T-cell (primary cell): ENCODE measurements around the gene ZBTB45. TPM values are rescaled to one million over a fixed set of nuclear protein-coding genes. Genes with fewer than 3 reads are reported as not detected.
"Not testable (repeated sequence)": the region's sequence is repeated elsewhere in the genome, so short reads cannot be mapped to it uniquely, and the experiment has no call there.

Experiments
- ATAC-seq, 4 experiments: fragments of 200-7000 bp in 3 of 4; fragments of 150-1000 bp in 1 of 4; cut with Tn5 transposase; replicated peaks in 1 of 4; 1 replicate in 3 of 4; 2 replicates in 1 of 4; pipeline ENCODE4 v1.10.0; 2021; ENCODE audit warnings: moderate library complexity in 3 of 4, mild to moderate bottlenecking in 2 of 4, moderate number of reproducible peaks in 1 of 4
- CTCF ChIA-PET, 2 donors: fragments of 300-600 bp; sonication (Branson Sonifier 250); formaldehyde crosslinking; loops; one replicate each; lab custom pipeline; 2022; ENCODE audit warnings: antibody characterized with exemption in 2 of 2; lab: Charles Lee
- POLR2A ChIA-PET, 2 donors: fragments of 300-600 bp; sonication (Branson Sonifier 250); formaldehyde crosslinking; loops; one replicate each; lab custom pipeline; 2022; ENCODE audit warnings: antibody characterized with exemption in 2 of 2; lab: Charles Lee
- DNase-seq, 35 experiments: peaks; one replicate each; pipeline versions ENCODE4 v3.0.0 to v3.0.0-alpha.2; 2013 to 2023
- H3K27ac ChIP-seq: one replicate; pipeline ENCODE4 v1.5.1; 2013; ENCODE audit warnings: low read length
- H3K27me3 ChIP-seq, 2 experiments: replicated peaks in 1 of 2; 1 replicate in 1 of 2; 2 replicates in 1 of 2; pipeline versions ENCODE4 v1.6.1 to v1.7.0; 2013; ENCODE audit warnings: low read length in 1 of 2, mixed read lengths in 1 of 2; ENCODE audit not compliant: control insufficient read depth in 2 of 2, insufficient read depth in 2 of 2; ENCODE audit errors: extremely low read depth in 1 of 2
- H3K36me3 ChIP-seq, 2 donors: 1 replicate in 1 of 2; 2 replicates in 1 of 2; pipeline versions ENCODE4 v1.6.1 to v1.7.0; 2013; ENCODE audit warnings: low read length in 1 of 2; ENCODE audit not compliant: control insufficient read depth in 2 of 2, insufficient read depth in 1 of 2; ENCODE audit errors: extremely low read depth in 1 of 2
- H3K4me1 ChIP-seq, 2 experiments: 1 replicate in 1 of 2; 2 replicates in 1 of 2; pipeline versions ENCODE4 v1.6.1 to v1.7.0; 2013; ENCODE audit warnings: low read length in 2 of 2, mixed read lengths in 1 of 2; ENCODE audit not compliant: insufficient read depth in 2 of 2, control insufficient read depth in 1 of 2; ENCODE audit errors: extremely low read depth in 1 of 2
- H3K4me3 ChIP-seq, 2 donors: 1 replicate in 1 of 2; 2 replicates in 1 of 2; pipeline versions ENCODE4 v1.5.1 to v1.7.0; 2013; ENCODE audit warnings: mild to moderate bottlenecking in 2 of 2, low read length in 1 of 2, moderate library complexity in 1 of 2; ENCODE audit not compliant: control insufficient read depth in 1 of 2; ENCODE audit errors: extremely low read depth in 1 of 2
- H3K9me3 ChIP-seq: 2 replicates; pipeline ENCODE4 v1.7.0; 2013
- H3K27ac Mint-ChIP-seq, 2 donors: one replicate each; pipeline ENCODE4 v1.8.0; 2020 to 2021; ENCODE audit warnings: mild to moderate bottlenecking in 2 of 2, mixed read lengths in 2 of 2
- H3K27me3 Mint-ChIP-seq, 2 donors: one replicate each; pipeline ENCODE4 v1.8.0; 2021 to 2022; ENCODE audit warnings: mixed read lengths in 2 of 2
- H3K36me3 Mint-ChIP-seq: one replicate; pipeline ENCODE4 v1.8.0; 2021; ENCODE audit warnings: mixed read lengths
- H3K4me1 Mint-ChIP-seq, 3 donors: one replicate each; pipeline ENCODE4 v1.8.0; 2020 to 2022; ENCODE audit warnings: mixed read lengths in 3 of 3, mild to moderate bottlenecking in 1 of 3
- H3K4me3 Mint-ChIP-seq, 3 donors: one replicate each; pipeline ENCODE4 v1.8.0; 2020 to 2022; ENCODE audit warnings: mild to moderate bottlenecking in 3 of 3, mixed read lengths in 3 of 3, moderate library complexity in 3 of 3
- H3K9me3 Mint-ChIP-seq, 3 donors: one replicate each; pipeline ENCODE4 v1.8.0; 2020 to 2022; ENCODE audit warnings: mixed read lengths in 3 of 3
- WGBS: methylation state at CpG from one replicate; pipeline ENCODE4 v1.1.5; 2013; ENCODE audit warnings: missing lambda C conversion rate; ENCODE audit not compliant: insufficient coverage; 5-methylcytosine and 5-hydroxymethylcytosine counted together
- total RNA-seq, 35 experiments: library from RNA in 6 of 35; stranded (reverse) in 6 of 35; fragments of 120-200 nt in 1 of 35; gene quantifications; one replicate each; pipeline versions ENCODE4 v1.2.1 to v1.2.4 and lab custom pipeline; 2013 to 2026

The ZBTB45 gene
- total RNA-seq, 5 donors from 2014 or later (not counting 1 experiment from before 2014, with no cell fraction given), result 8.3 to 27.8 (median 24.5) TPM

DNA sequence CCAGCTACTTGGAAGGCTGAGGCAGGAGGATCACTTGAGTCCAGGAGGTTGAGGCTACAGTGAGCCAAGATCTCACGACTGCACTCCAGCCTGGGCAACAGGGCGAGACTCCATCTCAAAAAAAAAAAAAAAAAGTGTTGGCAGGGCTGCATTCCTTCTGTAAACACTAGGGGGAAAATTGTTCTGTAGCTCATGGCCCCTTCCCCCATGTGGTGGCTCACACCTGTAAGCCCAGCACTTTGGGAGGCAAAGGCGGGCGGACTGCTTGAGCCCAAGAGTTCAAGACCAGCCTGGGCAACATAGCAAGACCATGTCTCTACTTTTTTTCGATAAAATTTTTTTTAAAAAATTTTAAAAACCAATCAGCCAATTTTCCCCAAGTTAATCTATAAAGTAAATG, 35.3 kb downstream of the ZBTB45 start:
- H3K36me3 ChIP-seq, result peaks cover 9 to 10% of the 10 kb centered on the region in 2 donors
- H3K27ac ChIP-seq, H3K9me3 ChIP-seq, H3K27me3 ChIP-seq, H3K4me3 Mint-ChIP-seq, H3K27me3 Mint-ChIP-seq, H3K36me3 Mint-ChIP-seq, H3K27ac Mint-ChIP-seq, CTCF ChIA-PET, DNase-seq, ATAC-seq, H3K4me3 ChIP-seq, H3K9me3 Mint-ChIP-seq, H3K4me1 Mint-ChIP-seq, H3K4me1 ChIP-seq: not testable (repeated sequence)
- WGBS, result no CpG with 5 or more reads among the region's 5 CpGs
- POLR2A ChIA-PET, result interaction anchor here in 1 of 2 donors (0.6 kb wide), 1 partner anchor 8 kb away, joined by 3 read pairs; the partner anchor contains the start of gene ZNF446

DNA sequence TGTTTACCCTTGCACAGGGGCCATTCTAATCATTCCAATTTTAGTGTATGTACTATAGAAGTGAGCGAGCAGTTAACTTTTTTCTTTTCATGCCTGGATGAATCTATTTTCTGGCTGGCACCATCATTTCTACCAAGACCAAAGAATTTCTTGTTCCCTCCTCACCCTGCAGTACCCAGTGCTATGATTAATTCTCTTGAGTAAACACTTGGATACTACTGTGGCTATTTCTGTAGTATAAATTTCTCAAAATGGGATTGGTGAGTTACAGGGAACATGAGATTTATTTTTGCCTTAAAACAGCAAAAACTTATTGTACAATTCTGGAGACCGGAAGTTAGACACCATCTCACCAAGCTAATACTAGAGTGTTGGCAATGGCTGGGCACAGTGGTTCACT, 35.8 kb downstream of the ZBTB45 start:
- H3K36me3 Mint-ChIP-seq, result peaks cover 13% of the 10 kb centered on the region
- DNase-seq, result no peak
- H3K4me3 ChIP-seq, result no peak overlapping the region
- H3K36me3 ChIP-seq, result peaks cover 9 to 15% of the 10 kb centered on the region in 2 donors
- H3K9me3 ChIP-seq, result no peaks in the 10 kb centered on the region
- CTCF ChIA-PET, result no interaction called here
- WGBS, result 100% methylated on average over 1 of the region's 2 CpGs
- no peaks in the 10 kb centered on the region for H3K27me3 Mint-ChIP-seq
- H3K4me3 Mint-ChIP-seq, result no peak overlapping the region
- H3K27ac Mint-ChIP-seq, result no peak overlapping the region
- ATAC-seq, result no peak
- POLR2A ChIA-PET, result interaction anchor here in 1 of 2 donors (0.7 kb wide), 1 partner anchor 41 kb away, joined by 6 read pairs; no protein-coding TSS in a partner anchor
- H3K4me1 ChIP-seq, result peaks cover 0 to 3% of the 10 kb centered on the region in 2 experiments
- no peaks in the 10 kb centered on the region for H3K9me3 Mint-ChIP-seq
- peaks cover 0 to 1% (median 0%) of the 10 kb centered on the region in 3 donors for H3K4me1 Mint-ChIP-seq
- no peaks in the 10 kb centered on the region for H3K27me3 ChIP-seq
- H3K27ac ChIP-seq, result no peak overlapping the region

DNA sequence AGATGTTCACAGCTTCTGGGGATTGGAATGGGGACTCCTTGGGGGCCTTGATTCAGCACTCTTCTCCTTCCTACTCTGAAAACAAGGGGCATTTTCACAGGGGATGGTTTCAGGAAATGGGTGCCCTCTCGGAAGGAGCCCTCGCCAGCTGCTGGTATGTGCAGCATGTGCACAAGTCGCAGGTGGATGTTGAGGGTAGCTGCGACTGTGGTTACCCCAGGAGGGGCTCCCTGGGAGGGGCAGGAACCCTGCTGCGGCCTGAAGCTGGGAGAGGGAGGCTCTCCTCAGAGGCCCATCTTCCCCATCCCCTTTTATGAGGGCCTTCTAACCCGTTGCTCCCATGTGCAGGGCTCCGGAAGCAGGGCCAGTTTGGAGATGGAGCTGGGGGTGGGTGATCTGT, 37.2 kb downstream of the ZBTB45 start:
- Mint-ChIP-seq H3K27ac (no peak overlapping the region), H3K4me3 (no peak overlapping the region), H3K36me3 (peaks cover 13% of the 10 kb centered on the region), H3K4me1 (peaks cover 0 to 1% (median 0%) of the 10 kb centered on the region in 3 donors), H3K27me3 (no peaks in the 10 kb centered on the region), H3K9me3 (no peaks in the 10 kb centered on the region)
- no peak for DNase-seq
- Histone ChIP-seq H3K4me1 (peaks cover 0 to 3% of the 10 kb centered on the region in 2 experiments), H3K27ac (no peak overlapping the region), H3K36me3 (peaks cover 9 to 15% of the 10 kb centered on the region in 2 donors), H3K9me3 (no peaks in the 10 kb centered on the region), H3K27me3 (no peaks in the 10 kb centered on the region), H3K4me3 (no peak overlapping the region)
- no CpG with 5 or more reads among the region's 7 CpGs for WGBS
- ChIA-PET POLR2A (no interaction called here), CTCF (no interaction called here)
- no peak for ATAC-seq

DNA sequence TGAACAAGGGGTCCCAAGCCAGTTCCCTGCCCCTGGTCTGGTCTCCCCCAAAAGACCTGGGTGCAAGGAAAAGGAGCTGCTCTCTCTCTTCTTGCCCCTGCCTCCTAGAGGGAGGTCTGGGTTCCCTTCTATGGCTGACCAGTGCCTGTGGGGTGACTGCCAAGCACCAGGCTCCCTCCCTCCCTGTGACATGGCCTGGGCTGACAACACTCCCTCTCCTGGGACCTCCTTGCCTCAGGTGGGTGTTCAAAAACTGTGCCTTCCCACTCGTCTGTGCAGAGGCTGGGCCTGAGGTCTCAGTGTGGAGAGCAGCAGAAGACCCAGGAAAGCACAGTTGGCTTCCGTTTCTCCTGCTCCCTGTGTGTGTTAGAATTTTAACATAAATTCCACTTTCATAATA, 38.8 kb downstream of the ZBTB45 start:
- Histone ChIP-seq H3K4me1 (peaks cover 3 to 12% of the 10 kb centered on the region in 2 experiments), H3K27ac (no peak overlapping the region), H3K9me3 (no peaks in the 10 kb centered on the region), H3K27me3 (no peaks in the 10 kb centered on the region), H3K4me3 (no peak overlapping the region), H3K36me3 (peaks cover 9 to 15% of the 10 kb centered on the region in 2 donors)
- Mint-ChIP-seq H3K9me3 (no peaks in the 10 kb centered on the region), H3K36me3 (peaks cover 13% of the 10 kb centered on the region), H3K4me3 (no peak overlapping the region), H3K4me1 (peaks cover 9 to 10% (median 9%) of the 10 kb centered on the region in 3 donors), H3K27ac (no peak overlapping the region), H3K27me3 (no peaks in the 10 kb centered on the region)
- no CpG with 5 or more reads among the region's 2 CpGs for WGBS
- no peak for ATAC-seq
- no peak for DNase-seq
- ChIA-PET CTCF (no interaction called here), POLR2A (no interaction called here)

DNA sequence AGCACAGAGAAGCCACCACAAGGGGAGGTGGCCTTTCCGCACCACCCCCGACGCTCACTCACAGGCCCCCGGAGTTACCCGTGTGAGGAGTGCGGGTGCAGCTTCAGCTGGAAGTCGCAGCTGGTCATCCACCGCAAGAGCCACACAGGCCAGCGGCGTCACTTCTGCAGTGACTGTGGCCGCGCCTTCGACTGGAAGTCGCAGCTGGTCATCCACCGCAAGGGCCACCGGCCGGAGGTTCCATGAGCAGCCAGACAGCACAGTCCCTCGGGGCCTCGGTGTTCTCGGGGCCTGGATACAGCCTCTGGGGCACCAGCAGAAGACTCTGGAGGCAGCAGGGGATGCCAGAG, 39.2 kb downstream of the ZBTB45 start:
- 95% methylated on average over 20 of the region's 20 CpGs for whole genome bisulfite sequencing
- Mint-ChIP-seq H3K4me1 (peaks cover 10 to 13% (median 12%) of the 10 kb centered on the region in 3 donors), H3K36me3 (peaks cover 13% of the 10 kb centered on the region), H3K4me3 (no peak overlapping the region), H3K27ac (no peak overlapping the region), H3K27me3 (no peaks in the 10 kb centered on the region), H3K9me3 (no peaks in the 10 kb centered on the region)
- H3K27ac ChIP-seq, result no peak overlapping the region
- CTCF ChIA-PET, result no interaction called here
- POLR2A ChIA-PET, result no interaction called here
- no peaks in the 10 kb centered on the region for H3K9me3 ChIP-seq
- H3K36me3 ChIP-seq, result peaks cover 9 to 15% of the 10 kb centered on the region in 2 donors
- peaks cover 3 to 14% of the 10 kb centered on the region in 2 experiments for H3K4me1 ChIP-seq
- H3K27me3 ChIP-seq, result no peaks in the 10 kb centered on the region
- no peak overlapping the region for H3K4me3 ChIP-seq
- no peak for DNase-seq
- no peak for ATAC-seq

DNA sequence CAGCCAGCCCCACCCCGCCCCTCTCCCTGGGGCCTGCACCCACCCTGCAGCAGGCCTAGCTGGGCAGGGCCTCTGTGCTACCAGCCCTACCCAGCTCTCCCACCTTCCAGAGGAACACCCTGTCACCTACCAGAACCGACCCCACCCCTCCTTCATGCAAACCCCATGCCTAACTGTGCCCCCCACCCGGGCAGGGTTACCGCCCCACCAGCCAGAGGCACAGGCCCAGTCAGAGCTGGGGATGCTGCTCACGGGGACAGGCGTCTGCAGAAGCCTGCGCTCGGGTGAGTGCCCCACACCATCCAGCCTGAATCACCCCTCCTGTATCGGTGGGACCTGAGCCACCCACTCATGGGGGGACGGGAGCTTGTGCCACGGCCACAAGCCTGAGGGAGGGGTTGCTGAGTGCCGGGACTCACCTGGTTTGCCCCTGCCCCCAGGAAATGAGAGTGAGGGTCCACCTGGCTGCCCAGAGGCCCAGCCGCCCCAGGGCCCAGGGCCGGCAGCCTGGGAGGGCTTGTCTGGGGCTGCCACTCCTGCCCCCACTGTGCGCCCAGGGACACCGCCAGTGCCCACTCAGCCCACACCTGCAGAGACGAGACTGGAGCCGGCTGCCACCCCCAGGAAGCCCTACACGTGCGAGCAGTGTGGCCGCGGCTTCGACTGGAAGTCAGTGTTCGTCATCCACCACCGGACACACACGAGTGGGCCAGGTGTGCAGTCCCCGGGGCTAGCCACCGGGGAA, 39.7 kb downstream of the ZBTB45 start:
- Histone ChIP-seq H3K27me3 (no peaks in the 10 kb centered on the region), H3K36me3 (peaks cover 9 to 15% of the 10 kb centered on the region in 2 donors), H3K9me3 (no peaks in the 10 kb centered on the region), H3K27ac (no peak overlapping the region), H3K4me1 (peaks cover 3 to 20% of the 10 kb centered on the region in 2 experiments), H3K4me3 (no peak overlapping the region)
- ChIA-PET POLR2A (no interaction called here), CTCF (no interaction called here)
- DNase-seq (no peak), ATAC-seq (no peak)
- Mint-ChIP-seq H3K27me3 (no peaks in the 10 kb centered on the region), H3K27ac (no peak overlapping the region), H3K4me1 (peaks cover 14 to 17% (median 16%) of the 10 kb centered on the region in 3 donors), H3K36me3 (peaks cover 13% of the 10 kb centered on the region), H3K4me3 (no peak overlapping the region), H3K9me3 (no peaks in the 10 kb centered on the region)
- 95% methylated on average over 18 of the region's 28 CpGs for WGBS
